Ovary (tissue), 9 donors: Measurements from ENCODE around the gene CENATAC. TPM values are rescaled to one million over a fixed set of nuclear protein-coding genes. Genes with fewer than 3 reads are reported as not detected.
"Not testable (repeated sequence)": the region's sequence is repeated elsewhere in the genome, so short reads cannot be mapped to it uniquely, and the experiment has no call there.

ENCODE experiments used
- DNase-seq, 5 donors: peaks; one replicate each; pipeline ENCODE4 v3.0.0-alpha.2; 2019 to 2020
- H3K27ac ChIP-seq, 2 donors: fragments of 200-600 bp; one replicate each; pipeline versions ENCODE4 v1.5.1 to v1.8.0; 2019 to 2022
- H3K27me3 ChIP-seq: fragments of 200-600 bp; one replicate; pipeline ENCODE4 v1.8.0; 2022
- H3K36me3 ChIP-seq: fragments of 200-600 bp; sonication (generic); one replicate; pipeline ENCODE4 v1.5.1; 2019
- H3K4me1 ChIP-seq: one replicate; pipeline ENCODE4 v1.8.1; 2013; ENCODE audit warnings: mild to moderate bottlenecking, moderate library complexity; ENCODE audit not compliant: insufficient read depth
- H3K4me3 ChIP-seq: fragments of 200-600 bp; sonication (generic); one replicate; pipeline ENCODE4 v1.5.1; 2017
- H3K9me3 ChIP-seq, 2 donors: fragments of 200-600 bp in 1 of 2; sonication (generic) in 1 of 2; one replicate each; pipeline versions ENCODE4 v1.5.1 to v1.8.1; 2013 to 2019; ENCODE audit warnings: mild to moderate bottlenecking in 1 of 2, moderate library complexity in 1 of 2
- EP300 ChIP-seq: sonication (generic); formaldehyde crosslinking; IDR thresholded peaks from one replicate; pipeline ENCODE4 v1.6.1; 2017; ENCODE audit warnings: antibody characterized with exemption
- POLR2A ChIP-seq: fragments of 450-650 bp; IDR thresholded peaks from one replicate; pipeline ENCODE4 v1.6.1; 2017; ENCODE audit warnings: antibody characterized with exemption, mild to moderate bottlenecking, moderate library complexity
- WGBS, 3 donors: extraction: QIAGEN DNeasy Blood & Tissue Kit in 1 of 3; methylation state at CpG; one replicate each; pipeline versions ENCODE4 v1.1.5 to v1.1.7; 2013 to 2017; 5-methylcytosine and 5-hydroxymethylcytosine counted together
- intact Hi-C, 4 donors: fragments of 100-400 bp; cut with DNase I; formaldehyde crosslinking; loops; one replicate each; pipeline versions ENCODE4 v1.11.0 to v1.15.1; 2022 to 2023
- polyA plus RNA-seq, 2 donors: library from polyadenylated mRNA; stranded (reverse); fragments of 200-250 nt in 1 of 2; fragments of 350-450 nt in 1 of 2; fragmentation: Illumina TruSeq in 1 of 2; extraction: RNeasy Lipid Tissue Mini Kit (QIAGEN cat#74804) in 1 of 2; gene quantifications; one replicate each; pipeline ENCODE4 v1.2.3, GENCODE V29; 2013 to 2014
- total RNA-seq, 7 donors: library from RNA; depleted of rRNA in 2 of 7; stranded (reverse); fragments of >200 nt in 2 of 7; fragmentation: NEBNext Ultra II Directional in 3 of 7; extraction: Animal tissue kit (Norgen Biotek cat#: 25700) in 3 of 7; gene quantifications; one replicate each; pipeline versions ENCODE4 v1.1.0 to v1.2.4, GENCODE V29; 2016 to 2023
- TF ChIP-seq, protein P1 (sequence below), 3 donors: fragments of 450-650 bp in 2 of 3; fragments of 200-600 bp in 1 of 3; IDR thresholded peaks; one replicate each; pipeline versions ENCODE4 v1.5.1 to v1.8.0; 2016 to 2022; ENCODE audit warnings: antibody characterized with exemption in 3 of 3, mild to moderate bottlenecking in 1 of 3
- donor health status: DM: no; HTN: no; CAD: no; lungs with moderate emphysema.
- donor health status: DM: no; HTN: no; CAD: no.
- donor health status: Bipolar disorder and iron deficiency.
- donor health status: DM: yes; HTN: yes; CAD: no.
- donor health status: DM: no; HTN: no; CAD: no.
- donor health status: DM: yes; HTN: yes; CAD: no.

Gene CENATAC
- total and polyA plus RNA-seq, 9 donors: 19.9 to 51.0 (median 26.3) TPM

DNA sequence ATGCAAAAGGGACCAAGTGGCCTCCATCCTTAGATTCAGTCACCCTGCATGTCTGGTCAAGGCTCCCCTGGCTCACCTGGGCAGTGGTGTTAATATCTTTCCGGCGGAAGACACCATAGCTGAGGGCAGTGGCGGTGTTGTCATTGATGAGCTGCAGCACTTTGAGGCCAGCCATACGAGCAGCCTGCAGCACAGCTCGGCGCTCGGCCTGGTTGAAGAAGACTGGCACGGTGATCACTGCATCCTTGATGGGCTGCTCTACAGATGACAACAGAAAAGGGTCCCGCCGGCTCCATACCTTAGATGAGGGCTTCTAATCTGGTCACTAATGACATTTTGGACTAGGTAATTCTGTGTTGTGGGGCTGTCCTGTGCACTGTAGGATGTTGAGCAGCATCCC is 56.5 kb downstream of the CENATAC start:
- DNase-seq: no peak
- 93 to 96% (median 96%) methylated on average over 10 of the region's 10 CpGs for WGBS, 3 donors
- no peaks in the 10 kb centered on the region for H3K27me3 ChIP-seq
- TF ChIP-seq POLR2A (no peak), EP300 (no peak)
- TF ChIP-seq, protein P1, sequence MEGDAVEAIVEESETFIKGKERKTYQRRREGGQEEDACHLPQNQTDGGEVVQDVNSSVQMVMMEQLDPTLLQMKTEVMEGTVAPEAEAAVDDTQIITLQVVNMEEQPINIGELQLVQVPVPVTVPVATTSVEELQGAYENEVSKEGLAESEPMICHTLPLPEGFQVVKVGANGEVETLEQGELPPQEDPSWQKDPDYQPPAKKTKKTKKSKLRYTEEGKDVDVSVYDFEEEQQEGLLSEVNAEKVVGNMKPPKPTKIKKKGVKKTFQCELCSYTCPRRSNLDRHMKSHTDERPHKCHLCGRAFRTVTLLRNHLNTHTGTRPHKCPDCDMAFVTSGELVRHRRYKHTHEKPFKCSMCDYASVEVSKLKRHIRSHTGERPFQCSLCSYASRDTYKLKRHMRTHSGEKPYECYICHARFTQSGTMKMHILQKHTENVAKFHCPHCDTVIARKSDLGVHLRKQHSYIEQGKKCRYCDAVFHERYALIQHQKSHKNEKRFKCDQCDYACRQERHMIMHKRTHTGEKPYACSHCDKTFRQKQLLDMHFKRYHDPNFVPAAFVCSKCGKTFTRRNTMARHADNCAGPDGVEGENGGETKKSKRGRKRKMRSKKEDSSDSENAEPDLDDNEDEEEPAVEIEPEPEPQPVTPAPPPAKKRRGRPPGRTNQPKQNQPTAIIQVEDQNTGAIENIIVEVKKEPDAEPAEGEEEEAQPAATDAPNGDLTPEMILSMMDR (IDR thresholded peaks at IDR 0.05): no peak
- H3K4me1 ChIP-seq: peaks cover 4% of the 10 kb centered on the region
- H3K4me3 ChIP-seq: no peak overlapping the region
- H3K9me3 ChIP-seq: no peaks in the 10 kb centered on the region
- H3K36me3 ChIP-seq: no peaks in the 10 kb centered on the region
- H3K27ac ChIP-seq: no peak overlapping the region
- intact Hi-C loops: no loop called here

DNA sequence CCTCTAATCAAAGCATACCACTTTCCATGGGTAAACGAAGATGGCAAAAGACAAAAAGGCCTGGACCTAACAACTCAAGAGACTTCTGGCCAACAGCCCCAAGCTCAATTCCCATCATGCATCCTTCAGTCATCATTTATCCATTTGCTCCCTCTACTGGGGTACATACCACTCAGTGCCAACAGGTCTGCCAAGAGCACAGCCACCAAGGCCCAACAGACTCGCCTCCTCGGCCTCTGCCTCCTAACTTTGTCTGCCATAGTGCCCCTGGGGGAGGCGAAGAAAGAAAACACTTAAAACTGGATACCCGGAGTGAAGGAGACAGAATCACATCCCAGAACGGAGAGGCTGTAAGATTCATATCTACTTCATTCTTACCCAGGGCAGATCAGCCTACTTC is 58.0 kb downstream of the CENATAC start:
- intact Hi-C loops: no loop called here
- Histone ChIP-seq H3K27me3 (no peaks in the 10 kb centered on the region), H3K4me1 (peaks cover 4% of the 10 kb centered on the region), H3K9me3 (no peaks in the 10 kb centered on the region), H3K27ac (peak overlapping the region in 1 of 2 donors; percentile 34), H3K36me3 (no peaks in the 10 kb centered on the region), H3K4me3 (peak overlapping the region; percentile 73)
- WGBS, 3 donors: 26 to 39% (median 37%) methylated on average over 6 of the region's 6 CpGs
- DNase-seq: no peak
- TF ChIP-seq EP300 (no peak), POLR2A (no peak)
- TF ChIP-seq, protein P1 (IDR thresholded peaks at IDR 0.05): no peak

DNA sequence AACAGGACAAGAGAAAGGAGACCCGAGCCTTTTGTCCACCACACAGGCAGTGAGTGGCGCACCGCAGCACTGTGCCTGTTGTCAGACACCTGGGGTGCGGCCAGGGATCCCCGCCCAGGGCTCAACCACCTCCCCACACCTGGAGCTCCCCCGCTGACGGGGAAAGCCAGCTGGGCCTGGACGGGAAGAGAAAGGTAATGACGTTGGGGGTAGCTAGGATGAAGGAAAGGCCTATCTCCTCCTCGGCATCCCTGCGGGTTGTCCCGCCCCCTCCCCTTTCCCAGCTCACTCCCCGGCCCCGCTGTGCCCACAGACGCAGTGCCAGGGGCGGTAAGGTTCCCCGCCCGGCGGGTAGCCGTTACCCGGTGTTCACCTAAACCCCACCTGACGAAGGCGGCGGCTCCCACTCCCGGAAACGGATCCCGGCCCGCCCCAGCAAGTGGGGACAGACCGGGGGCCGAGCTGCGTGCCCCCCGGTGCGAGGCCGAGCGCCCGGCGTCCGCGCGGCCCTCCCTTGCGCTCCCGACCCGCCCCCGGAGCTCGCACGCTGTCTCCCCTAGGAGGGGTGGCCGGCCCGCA is 58.6 kb downstream of the CENATAC start:
- DNase-seq: peak; percentile 24 to 59 (median 56)
- TF ChIP-seq POLR2A: no peak
- TF ChIP-seq EP300: no peak
- TF ChIP-seq, protein P1 (IDR thresholded peaks at IDR 0.05): no peak
- no peaks in the 10 kb centered on the region for H3K27me3 ChIP-seq
- peaks cover 4% of the 10 kb centered on the region for H3K4me1 ChIP-seq
- 1% methylated on average over 38 to 48 of the region's 48 CpGs for WGBS, 3 donors
- peak overlapping the region; percentile 73 for H3K4me3 ChIP-seq
- intact Hi-C loops: no loop called here
- peak overlapping the region; percentile 34 to 67 for H3K27ac ChIP-seq
- no peaks in the 10 kb centered on the region for H3K9me3 ChIP-seq
- H3K36me3 ChIP-seq: no peaks in the 10 kb centered on the region

DNA sequence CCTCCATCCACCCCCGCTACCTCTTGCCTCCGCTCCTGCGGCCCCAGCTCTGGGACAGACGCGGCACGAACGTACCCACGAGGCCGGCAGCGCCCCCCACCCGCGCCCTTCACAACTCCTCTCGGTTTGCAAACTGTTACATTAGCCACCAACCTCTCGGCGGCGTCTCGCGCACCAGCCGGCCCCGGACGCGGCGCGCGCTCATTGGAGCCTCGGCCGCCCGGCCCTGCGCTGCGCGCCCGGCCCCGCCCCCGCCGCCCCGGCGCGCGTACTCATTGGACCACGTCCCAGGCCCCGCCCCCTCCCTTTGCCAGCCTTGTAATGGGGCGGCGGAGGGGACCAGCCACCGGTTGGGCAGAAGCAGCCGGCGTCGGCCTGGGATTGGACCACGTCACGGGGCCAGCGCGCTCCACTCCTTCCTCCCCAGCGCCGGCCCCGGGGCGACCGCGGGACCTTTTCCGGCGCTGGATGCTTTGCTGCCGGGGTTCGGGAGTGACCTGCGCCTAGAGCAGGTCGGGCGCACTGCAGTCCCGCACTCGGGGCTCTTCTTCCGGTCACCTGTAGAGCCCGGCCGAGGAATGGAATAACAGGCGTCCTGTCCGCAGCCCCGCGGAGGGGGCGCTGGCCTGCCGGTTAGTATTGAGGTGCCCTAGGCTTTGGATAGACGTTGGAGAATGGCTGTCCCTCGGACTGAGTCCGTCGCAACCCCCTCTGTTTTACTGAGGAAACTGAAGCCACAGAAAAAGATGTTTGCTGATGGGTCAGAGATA is 59.2 kb downstream of the CENATAC start, which contains the start of gene HYOU1:
HYOU1 (minus strand) TSS at position 206 of the 770 bp plus-strand sequence. CDS start 1,045 bp downstream, outside the sequence.
- Histone ChIP-seq H3K36me3 (no peaks in the 10 kb centered on the region), H3K4me3 (peak within 1 kb of the TSS; percentile 73), H3K27me3 (no peaks in the 10 kb centered on the region), H3K4me1 (peaks cover 4% of the 10 kb centered on the region), H3K27ac (peak within 1 kb of the TSS; percentile 34 to 67), H3K9me3 (no peaks in the 10 kb centered on the region)
- intact Hi-C loops: no loop called here
- DNase-seq: peak; percentile 97 to 99 (median 98)
- 1% methylated on average over 55 to 79 of the region's 79 CpGs for WGBS, 3 donors
- TF ChIP-seq, protein P1 (IDR thresholded peaks at IDR 0.05): peak in 2 of 3 donors; percentile 37 to 50
- TF ChIP-seq POLR2A: peak; percentile 81
- TF ChIP-seq EP300: no peak

DNA sequence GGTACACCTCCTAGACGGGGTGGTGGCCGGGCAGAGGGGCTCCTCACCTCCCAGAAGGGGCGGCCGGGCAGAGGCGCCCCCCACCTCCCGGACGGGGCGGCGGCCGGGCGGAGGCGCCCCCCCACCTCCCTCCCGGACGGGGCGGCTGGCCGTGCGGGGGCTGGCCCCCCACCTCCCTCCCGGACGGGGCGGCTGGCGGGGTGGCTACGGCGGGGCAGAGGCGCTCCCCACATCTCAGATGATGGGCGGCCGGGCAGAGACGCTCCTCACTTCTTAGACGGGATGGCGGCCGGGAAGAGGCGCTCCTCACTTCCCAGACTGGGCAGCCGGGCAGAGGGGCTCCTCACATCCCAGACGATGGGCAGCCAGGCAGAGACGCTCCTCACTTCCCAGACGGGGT is 61.2 kb downstream of the CENATAC start:
- H3K9me3 ChIP-seq, H3K27ac ChIP-seq, intact Hi-C loops, H3K4me3 ChIP-seq, H3K36me3 ChIP-seq, DNase-seq, H3K4me1 ChIP-seq, H3K27me3 ChIP-seq: not testable (repeated sequence)
- 86 to 93% (median 87%) methylated on average over 16 to 29 of the region's 35 CpGs for WGBS, 3 donors
